NCI-H748 treated with DMSO at 0.1 percent for 48 hours (cell line): ENCODE data around the gene SLCO3A1.

ENCODE experiments used
- DNase-seq: peaks from one replicate; lab custom pipeline; 2025; lab: John Stamatoyannopoulos, UW

SLCO3A1 gene

DNA sequence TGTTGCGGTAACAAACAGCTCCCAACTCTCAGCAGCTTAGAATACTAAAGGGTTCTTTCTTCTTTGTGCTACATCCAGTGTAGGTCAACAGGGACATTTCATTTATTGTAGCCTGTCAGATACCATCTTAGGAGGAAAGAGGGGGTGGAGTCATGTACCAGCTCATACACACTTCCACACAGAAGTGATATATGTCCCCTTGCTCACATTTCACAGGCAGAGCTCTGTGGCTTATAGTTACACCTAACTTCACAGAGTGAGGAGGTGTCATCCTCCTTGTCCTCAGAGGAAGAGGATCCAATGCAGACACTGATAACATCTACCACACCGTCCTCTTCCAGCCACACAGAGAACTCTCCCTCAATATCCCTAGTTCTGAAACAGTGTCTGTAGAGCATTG lies 247.2 kb downstream of the SLCO3A1 start:
- no peak for DNase-seq

DNA sequence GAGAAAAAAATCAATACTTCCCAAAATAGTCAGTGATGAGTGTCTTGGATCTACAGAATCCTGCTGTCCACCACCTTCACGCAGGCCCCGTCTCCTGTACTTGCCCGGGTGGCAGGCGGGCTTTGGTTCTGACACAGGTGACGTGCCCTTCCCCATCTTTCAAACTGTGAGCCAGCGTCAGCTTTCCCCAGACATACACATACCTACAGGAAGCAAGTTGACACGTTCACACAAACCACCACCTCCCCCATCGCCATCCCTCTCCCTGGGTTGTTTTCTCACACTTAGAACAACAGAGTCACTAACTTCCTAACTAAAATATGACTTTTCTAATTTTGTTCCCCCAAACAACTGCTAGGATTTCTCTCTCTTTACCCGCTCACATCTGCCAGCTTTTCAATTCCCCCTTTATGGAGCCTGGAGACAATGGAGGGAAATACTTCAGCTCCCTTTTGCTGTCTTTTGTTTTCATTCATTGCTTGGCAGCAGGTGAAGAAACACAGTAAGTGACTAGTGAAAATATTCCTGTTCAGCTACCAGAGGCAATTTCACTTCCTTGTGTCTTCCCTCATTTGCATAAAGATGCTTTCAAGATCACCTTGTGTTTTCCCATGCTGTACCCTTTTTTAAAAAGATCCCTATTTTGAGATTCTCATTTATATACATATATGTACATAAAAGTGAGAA lies 248.3 kb downstream of the SLCO3A1 start:
- DNase-seq: no peak

DNA sequence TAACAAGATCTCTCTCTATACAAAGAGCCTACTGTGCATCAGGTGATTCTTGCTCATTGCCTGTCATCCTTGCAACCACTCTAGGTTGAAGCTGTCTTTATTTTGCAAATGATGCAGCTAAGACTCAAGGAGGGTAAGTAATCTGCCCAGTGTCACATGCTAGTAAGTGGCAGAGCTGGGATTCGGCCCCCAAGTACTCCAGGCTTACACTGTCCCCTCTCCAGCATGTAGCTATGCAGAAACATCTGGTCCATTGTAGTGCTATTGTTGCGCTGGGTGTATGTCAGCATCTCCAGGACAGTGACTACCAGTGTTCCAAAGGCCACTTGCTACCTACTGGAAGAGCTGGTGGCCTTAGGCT lies 248.9 kb downstream of the SLCO3A1 start:
- DNase-seq: no peak

DNA sequence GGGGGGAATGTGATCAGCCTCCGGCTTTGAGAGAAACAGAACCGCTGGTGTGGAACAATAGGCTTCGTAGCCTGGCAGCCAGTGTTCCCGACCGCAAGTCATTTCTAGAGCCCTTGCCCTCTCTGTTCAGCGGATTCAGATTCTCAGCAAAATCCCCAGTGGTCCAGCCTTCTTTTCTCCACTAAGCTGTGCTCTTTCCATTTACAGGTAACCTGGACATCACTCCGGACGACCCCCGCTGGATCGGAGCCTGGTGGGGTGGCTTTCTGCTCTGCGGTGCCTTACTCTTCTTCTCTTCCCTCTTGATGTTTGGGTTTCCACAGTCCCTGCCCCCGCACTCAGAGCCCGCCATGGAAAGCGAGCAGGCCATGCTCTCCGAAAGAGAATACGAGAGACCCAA lies 250.6 kb downstream of the SLCO3A1 start:
- no peak for DNase-seq

DNA sequence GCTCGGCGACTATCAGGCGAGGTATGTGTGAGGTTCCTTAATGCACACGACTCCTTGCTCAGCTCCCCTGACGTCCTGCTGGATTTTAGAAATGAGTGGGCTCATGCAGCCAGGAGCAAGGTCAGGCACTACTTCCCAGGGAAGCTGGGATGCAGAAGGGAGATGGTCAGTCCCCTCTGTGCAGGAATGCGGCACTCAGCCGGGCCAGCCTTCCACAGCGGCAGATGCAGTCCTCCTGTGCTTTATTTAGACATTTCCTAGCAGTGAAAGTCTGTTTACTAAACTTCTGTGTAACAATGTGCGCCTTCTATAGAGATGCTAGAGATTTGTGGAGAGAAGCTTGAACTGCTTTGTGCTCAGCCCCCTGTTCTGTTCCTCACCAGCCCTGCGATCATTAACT lies 252.1 kb downstream of the SLCO3A1 start:
- no peak for DNase-seq

DNA sequence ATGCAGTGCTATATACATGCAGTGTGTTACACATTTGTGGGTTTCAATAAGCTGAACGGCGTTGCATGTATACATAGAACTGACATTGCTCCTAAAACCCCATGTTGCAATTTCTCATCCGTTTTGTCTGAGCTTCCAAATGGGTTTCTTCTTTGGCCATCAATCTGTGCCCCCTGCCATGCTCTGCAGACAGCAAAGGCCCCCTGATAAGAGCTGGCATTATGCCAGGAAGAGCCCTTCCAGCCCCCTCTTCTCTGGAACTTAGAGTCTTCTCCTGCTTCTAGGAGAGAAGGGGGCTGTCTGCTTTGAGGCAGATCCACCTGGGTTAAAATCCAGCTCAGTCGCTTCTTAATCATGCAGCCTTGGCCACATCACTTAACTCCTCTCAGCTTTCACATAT lies 254.0 kb downstream of the SLCO3A1 start:
- no peak for DNase-seq

DNA sequence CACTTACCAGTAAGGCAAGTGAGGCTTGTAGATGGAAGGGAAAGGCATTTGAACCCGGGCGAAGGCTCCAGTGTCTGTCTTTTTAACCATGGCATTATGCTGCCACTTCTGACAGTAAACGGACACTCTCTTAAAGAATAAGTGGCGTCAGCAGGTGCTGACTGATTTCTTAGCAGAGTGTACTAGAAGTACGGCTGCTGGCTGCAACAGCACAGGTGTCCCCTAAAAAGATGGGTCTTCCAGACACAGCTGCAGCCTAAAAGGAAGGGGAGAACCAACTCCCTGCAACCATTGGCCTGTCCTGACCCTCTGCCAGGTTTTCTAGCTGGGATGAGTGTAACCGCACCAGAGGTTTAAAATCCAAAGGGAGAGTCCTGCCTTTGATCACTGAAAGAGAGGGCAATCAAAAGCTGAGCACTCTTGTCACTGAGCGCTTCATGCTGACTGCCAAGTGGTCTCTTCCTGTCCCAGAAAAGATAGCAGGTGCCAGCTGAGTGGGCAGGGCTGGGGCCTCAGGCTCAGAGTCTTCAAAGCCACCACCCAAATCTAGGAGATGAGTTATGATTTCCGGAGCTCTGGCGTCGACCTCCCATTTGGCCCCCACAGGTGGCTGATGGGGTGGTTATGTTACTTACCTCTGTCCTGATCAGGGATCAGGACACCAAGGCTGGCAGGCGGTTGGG lies 255.8 kb downstream of the SLCO3A1 start:
- no peak for DNase-seq

DNA sequence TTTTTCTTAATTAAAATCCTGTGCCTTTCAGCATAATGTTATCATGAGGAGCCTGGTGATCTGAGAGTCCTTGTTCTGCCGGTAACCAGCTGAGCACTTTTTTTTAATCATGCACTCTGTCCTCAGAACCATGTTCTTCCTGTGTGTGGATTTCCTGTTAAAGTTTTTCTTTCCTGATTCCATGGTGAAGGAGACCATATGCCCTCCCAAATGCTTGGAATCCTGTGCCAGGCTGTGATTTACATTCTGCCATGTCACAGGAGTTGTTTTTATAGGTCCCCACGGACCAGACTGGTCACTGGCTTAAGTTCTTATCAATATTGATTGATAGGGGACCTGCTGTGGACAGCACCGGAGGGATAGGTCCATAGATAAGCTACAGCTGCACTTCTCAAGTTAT lies 257.8 kb downstream of the SLCO3A1 start:
- DNase-seq: no peak

DNA sequence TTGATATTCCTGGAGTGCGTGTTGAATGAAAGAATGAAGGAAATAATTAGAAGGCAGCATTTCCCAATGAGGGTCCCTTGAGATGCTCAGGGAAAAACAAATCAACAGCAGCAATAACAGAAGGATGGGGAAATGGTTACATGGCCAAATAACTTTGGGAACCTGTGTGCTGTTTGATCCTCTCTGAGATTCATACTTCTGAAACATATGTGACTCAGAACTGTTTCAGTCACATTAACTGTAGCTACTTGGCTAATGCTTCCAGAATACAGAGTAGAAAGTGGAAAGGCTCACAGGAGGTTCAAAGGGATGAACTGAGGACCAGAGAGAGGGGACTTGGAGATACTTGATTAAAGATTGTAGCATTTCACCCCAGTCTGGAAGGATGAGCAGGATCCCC lies 258.2 kb downstream of the SLCO3A1 start:
- no peak for DNase-seq

DNA sequence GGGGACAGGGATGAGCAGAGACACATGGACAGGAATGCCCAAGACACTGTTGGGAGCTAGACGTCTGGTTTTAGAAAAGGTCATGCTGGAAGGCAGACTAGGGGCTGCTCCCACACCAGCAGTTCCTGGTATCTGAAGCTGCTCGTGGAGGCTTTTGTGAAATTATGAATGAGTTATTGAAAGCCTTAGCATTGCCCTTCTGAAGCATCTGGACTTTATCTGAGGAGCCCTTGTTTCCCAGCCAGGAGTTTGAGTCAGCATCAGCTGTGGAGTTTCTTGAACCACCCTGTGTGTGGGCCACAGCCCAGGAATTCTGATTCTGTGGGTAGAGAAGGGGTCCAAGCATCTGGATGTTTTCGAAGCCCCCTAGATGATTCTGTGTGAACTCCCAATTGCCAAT lies 258.7 kb downstream of the SLCO3A1 start:
- DNase-seq: no peak

DNA sequence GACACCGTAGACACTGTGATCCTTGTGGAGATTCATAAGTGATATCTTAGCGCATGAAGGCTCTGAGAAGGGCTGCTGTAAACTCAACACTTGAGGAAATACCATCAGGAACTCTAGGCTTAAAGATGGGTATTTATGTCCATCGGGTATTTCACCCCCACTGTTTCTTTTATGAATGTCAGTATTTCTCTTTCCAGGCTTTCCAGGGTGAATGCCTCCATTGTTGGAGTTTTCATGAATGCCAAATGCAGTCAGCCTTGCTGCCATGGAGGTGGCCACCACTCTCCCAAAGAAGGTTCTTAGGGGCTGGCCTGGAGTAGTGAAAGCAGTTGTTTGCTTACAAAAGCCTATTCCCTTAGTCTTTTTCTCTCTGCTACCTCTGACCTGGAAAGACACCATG lies 259.2 kb downstream of the SLCO3A1 start:
- no peak for DNase-seq

DNA sequence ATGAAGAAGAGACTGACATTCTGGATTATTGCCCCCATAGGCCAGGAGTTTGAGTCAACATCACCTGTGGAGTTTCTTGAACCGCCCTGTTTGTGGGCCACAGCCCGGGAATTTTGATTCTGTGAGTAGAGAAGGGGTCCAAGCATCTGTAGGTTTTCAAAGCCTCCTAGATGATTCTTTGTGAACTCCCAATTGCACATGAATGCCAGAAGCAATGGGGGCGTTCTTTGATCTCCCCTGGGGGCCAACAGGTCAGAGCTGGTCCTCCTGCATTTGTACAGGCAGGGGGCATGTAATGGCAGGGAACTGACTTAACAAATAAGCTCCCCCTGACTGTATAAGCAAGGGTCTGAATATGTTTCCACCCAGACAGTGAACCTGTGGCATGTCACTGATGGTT lies 260.3 kb downstream of the SLCO3A1 start:
- DNase-seq: no peak

DNA sequence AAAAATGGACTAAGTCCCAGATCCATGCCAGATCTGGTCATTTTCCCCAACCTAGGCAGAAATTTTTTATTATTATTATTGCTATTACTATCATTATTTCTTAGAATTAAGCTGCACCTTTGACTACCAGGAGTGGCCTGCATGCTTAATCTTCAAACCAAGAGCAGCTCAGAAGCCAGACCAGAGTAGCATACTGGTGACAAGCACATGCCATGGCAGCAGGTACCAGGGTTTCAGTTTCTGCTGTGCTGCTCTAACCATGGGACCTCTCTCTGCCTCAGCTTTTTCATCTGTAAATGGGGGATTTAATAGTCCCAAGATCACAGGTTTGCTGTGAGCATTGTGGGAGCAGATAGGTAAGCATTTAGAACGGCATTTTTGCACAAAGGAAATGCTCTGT lies 262.3 kb downstream of the SLCO3A1 start:
- no peak for DNase-seq

DNA sequence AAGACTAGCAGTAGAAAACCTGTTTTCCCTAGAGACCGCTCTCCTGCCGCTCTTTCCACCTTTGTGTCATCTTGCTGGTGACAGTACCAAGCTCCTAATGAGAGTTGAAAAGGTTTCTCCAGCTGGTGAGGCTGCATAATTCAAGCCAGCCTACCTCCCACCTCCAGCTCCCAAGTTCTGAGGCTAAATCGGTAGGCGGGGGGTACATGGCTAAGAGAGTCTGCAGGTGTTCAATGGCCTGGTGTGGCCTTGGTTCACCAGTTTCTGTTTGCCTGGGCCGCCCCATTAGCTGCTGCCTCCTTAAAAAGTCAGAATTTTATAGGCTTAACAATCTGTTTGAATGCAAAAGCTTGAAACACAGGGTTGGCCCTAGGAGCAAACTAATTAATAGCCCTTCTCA lies 262.8 kb downstream of the SLCO3A1 start:
- no peak for DNase-seq

DNA sequence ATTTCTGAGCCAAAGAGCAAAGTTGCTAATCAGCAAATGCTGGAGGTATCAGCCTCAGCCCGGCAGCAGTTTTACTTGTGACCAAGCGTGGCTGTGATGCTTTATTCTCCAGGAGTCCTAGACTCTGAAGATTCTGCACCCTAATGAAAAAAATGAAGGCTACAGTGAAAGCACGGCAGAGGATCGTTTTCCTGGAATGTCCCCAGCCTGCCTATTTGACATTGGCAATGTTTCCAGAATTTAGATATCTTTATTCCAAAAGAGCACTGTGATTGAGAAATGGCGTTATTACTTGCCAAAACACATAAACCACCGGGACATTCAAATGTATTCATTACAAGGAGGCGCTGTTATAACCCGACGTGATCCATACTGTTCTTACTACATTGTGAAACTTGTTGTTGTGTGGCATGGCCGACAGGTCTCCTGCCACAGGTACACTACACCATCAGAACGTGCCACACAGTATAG lies 263.8 kb downstream of the SLCO3A1 start:
- no peak for DNase-seq

DNA sequence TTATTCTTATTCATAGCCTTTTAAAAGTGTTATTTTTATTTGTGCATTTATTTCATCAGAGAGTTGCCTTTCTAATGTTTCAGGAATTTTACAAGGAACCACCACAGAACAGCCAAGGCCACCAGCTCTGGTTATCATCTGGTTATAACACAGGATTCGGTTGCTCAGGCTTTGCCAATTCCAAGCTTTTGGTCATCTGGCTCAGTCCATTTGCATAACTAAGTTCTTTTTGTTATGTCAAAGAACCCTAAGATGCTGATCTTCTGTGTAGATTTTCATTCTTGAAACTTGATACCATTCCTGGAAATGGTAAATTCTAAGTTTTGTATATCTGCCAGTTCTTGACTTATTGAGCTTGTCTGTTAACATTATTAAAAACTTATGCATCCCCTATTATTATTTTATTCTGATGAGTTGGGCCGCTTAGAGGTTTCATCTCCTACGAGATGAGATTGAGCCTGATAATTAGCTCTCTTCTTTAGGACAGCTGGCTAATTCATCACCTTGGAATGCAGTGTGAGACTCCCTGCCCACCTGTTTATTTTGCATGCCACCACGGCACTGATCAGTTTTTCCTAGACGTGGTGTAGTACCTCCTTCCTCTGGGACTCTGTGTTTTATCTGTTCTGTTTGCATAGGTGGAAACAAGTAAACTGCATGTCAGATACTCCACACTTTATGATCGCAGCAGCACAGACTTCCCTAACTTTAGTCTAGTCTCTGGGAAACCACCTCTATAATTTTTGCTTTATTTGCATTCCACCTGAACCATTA lies 264.8 kb downstream of the SLCO3A1 start:
- no peak for DNase-seq

DNA sequence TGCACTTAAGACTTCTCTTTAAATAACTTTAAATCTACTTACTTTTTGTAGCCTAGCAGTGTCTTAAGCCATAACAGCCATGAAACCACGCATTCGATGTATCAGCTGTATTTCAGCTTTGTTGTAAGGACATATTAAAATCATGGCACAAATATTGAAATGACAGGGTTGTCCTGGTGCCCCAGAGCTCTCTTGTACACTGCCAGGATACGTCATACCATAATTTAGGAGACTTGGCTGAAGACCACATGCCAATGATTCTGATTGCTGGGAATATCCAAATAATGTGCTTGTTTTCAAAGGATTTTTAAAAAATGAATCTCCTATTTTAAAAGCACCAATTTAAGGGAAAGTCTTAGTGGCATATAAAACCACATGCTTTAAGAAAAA lies 265.4 kb downstream of the SLCO3A1 start:
- no peak for DNase-seq

DNA sequence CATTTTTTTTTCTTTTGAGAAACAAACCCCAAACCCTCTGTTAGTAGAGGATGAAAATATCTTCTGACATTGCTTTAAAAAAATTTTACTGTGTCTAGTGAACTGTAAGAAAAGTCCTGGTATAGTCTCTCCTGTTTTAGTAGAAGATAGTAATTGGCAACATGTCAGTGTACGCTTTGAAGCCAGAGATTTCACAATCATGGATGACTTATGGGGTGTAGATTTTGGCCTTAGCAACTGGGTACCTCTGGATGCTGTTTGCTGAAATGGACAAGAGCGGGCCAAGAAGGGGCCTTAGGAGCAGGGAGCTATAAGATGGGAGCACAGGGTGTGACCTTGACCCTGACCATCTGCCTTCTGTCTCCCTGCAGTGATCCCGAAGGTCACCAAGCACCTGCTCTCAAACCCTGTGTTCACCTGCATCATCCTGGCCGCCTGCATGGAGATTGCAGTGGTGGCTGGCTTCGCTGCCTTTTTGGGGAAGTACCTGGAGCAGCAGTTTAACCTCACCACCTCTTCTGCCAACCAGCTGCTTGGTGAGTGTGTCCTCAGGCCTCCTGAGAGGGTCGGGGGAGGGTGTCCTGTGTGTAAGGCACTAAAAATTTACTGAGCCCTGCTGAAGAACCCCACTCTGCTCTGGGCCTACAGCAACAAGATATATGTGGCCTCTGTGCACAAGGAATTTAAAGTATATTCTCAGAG lies 266.7 kb downstream of the SLCO3A1 start:
- DNase-seq: no peak

DNA sequence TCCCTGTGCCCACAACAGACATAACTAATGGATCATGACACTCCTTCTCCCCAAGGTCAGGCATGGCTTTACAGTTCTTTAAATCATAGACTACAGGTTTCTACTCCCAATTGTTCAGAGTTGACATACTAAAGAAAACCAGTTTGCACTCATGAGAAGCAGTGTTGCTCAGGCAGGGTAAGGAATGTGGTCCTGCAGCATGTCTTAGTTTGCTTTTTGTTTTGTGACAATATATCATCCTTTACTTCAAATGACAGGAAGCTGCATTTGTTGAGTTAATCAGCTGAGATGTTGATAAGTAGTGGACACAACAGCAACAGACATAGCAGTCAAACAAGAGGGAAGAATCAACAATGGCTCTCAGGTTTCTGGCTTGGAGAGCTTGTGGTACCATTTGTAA lies 267.5 kb downstream of the SLCO3A1 start:
- DNase-seq: no peak

DNA sequence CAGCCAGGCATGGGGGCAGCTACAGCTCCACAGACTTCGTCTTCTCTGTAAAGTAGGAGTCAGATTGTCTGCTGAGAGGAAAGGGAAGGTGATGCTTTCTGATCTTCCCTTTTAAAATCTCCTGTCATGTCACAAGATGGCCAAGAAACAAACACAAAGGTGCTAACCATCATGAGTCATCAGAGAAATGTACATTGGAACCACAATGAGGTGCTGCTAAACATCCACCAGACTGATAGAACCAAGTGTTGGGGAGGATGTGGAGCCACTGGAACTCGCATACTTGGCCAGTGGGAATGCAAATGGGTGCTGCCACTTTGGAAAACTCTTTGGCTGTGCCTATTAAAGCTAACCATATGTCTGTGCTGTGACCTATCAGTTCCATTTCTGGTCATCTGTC lies 268.8 kb downstream of the SLCO3A1 start:
- no peak for DNase-seq

DNA sequence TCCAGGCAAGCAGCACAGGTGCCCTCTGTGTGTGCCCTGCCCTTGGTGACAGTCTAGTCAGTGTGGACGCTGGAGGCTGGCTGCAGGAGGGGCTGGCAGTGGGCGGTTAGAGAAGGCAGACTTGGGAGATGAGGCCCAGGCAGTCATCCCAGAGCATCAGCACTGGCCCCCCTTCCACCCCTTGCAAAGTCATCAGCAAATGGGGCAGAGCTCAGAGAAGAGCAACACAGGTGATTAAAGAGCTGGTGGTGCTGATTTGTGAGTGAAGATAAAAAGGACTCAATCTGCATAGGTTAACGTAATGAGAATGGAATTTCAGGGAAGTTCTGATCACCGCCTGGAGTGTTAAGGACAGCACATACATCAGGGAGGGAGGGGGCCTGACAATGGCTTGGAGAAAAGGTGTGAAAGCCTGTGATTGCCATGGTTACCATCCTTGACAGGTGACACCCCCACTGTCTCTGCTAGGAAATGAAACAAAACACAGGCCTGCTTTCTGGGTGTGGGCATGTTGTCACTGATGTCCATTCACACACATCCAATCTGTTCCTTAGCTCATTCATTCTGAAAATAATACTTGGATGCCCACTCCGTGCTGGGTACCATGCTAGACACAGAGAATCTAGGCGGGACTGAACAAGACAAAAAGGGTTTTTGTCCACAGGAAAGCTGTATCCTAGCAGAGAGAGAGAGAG lies 270.6 kb downstream of the SLCO3A1 start:
- DNase-seq: no peak

DNA sequence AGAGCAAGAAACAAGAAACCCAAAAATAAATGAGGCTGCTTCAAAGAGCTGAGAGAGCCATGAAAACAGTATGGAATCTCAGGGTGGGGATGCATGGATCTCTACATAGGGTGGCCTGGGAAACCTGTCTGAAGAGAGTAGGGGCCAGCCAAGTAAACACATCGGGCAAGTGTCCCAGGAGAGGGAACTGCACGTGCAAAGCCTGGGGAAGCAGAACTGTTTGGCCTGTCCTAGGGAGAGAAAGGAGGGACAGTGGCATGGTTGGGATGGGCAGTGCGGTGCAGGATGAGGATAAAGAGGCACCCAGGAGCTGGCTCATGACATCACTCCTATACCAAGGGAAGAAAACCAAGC lies 271.1 kb downstream of the SLCO3A1 start:
- no peak for DNase-seq
